GM18505 (cell line): ENCODE results near the gene EYA2.

Source experiments
- ATAC-seq: cut with Tn5 transposase; IDR thresholded peaks from one replicate; pipeline ENCODE4 v1.9.1; 2021; ENCODE audit not compliant: unreplicated experiment
- POLR2A ChIP-seq: IDR thresholded peaks from 4 replicates; pipeline ENCODE4 v1.6.1; 2011; ENCODE audit warnings: borderline replicate concordance; ENCODE audit not compliant: insufficient read depth, insufficient read length; ENCODE audit errors: extremely low read depth

The EYA2 gene

DNA sequence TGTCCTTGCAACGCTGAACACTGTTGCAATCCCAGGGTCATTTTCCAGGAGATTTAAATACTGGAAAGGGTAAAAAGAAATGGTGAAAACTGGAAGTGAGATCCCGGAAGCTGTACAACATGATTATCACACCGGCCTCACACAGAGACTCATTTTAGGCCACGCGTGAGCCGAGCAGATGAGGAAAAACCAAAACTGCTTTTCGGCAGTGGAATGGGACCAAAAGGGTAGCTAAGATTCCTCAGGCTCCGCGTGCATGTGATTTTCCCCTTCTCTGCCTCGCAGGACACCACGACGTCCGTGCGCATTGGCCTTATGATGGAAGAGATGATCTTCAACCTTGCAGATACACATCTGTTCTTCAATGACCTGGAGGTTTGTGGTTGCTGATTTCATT lies 248.1 kb downstream of the EYA2 start:
- no peak for TF ChIP-seq POLR2A
- ATAC-seq: no peak

- no peak for ATAC-seq
- no peak for TF ChIP-seq POLR2A
Measured at GRCh38 chr20:47143657-47144056, 249.0 kb downstream of the EYA2 start.

GRCh38 chr20:47144463-47144862 lies 249.8 kb downstream of the EYA2 start:
- ATAC-seq: no peak

GRCh38 chr20:47146686-47147085 lies 252.0 kb downstream of the EYA2 start:
- no peak for ATAC-seq
- no peak for TF ChIP-seq POLR2A

More at GRCh38 chr20:47144463-47144862, 249.8 kb downstream of the EYA2 start:
- no peak for TF ChIP-seq POLR2A

GRCh38 chr20:47148059-47148458 lies 253.4 kb downstream of the EYA2 start:
- no peak for ATAC-seq
- no peak for TF ChIP-seq POLR2A

- ATAC-seq: no peak
- TF ChIP-seq POLR2A: no peak
Measured at GRCh38 chr20:47149939-47150338, 255.3 kb downstream of the EYA2 start.

DNA sequence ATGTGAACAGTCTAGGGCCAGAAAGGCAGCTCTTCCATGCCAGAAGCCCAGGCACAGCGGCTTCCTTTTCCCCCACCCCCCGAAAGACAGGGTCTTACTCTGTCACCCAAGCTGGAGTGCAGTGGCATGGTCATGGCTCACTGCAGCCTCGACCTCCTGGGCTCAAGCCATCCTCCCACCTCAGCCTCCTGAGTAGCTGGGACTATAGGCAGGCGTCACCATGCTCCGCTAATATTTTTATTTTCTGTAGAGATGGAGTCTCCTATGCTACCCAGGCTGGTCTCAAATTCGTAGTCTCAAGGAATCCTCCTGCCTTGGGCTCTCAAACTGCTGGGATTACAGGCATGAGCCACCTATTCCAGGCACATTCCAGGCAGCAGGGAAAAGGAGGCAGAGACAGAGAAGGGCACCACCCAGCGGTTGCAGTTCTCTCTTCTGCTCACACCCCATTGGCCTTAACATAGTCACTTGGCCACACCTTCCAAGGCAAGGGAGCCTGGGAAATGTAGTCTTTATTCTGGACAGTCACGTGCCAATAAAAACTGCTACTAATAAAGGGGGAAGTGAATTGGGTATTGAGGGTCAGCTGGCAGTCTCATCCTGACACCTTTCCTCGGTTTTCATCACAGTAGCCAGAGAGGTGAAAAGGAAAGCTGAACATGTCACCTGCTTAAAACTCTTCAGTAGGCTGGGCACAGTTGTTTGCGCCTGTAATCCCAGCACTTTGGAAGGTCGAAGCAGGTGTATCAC lies 255.9 kb downstream of the EYA2 start:
- no peak for TF ChIP-seq POLR2A
- ATAC-seq: no peak

- TF ChIP-seq POLR2A: no peak
- ATAC-seq: no peak
Measured at GRCh38 chr20:47152068-47152467, 257.4 kb downstream of the EYA2 start.

GRCh38 chr20:47154089-47154488 lies 259.4 kb downstream of the EYA2 start:
- no peak for TF ChIP-seq POLR2A
- ATAC-seq: no peak

- TF ChIP-seq POLR2A: no peak
- ATAC-seq: no peak
Measured at GRCh38 chr20:47156301-47157137, 261.9 kb downstream of the EYA2 start.

DNA sequence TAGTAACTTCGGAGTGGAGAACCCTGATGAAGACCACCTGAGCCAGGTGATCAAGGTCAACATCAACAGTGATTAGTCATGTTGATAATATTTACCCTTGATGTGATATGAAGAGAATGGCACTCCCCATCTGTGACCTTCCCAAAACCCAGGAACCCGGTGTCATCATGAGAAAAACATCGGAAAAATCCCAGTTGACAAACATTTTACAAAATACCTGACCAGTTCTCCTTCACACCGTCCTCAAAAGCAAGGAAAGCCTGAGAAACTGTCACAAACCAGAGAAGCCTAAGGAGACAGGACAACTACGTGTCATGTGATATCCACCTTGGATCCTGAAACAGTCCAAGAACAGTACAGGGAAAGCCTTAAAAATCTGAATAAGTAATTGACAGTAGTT lies 264.5 kb downstream of the EYA2 start:
- ATAC-seq: no peak
- TF ChIP-seq POLR2A: no peak

DNA sequence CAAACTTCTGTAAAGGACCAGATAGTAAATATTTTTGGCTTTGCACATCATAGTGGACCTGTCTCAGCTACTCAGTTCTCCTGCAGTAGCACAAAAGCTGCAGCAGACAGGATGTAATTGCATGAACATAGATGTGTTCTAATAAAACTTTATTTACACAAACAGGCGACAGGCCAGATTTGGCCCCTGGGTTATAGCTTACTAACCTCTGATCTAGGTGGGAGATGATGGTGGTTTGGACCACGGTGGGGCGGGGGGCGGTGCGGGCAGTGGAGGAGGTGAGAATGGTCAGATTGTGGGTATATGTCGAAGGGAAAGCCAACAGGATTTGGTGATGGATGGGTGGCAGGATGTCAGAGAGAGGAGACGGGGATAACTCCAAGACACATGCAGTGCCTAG lies 265.6 kb downstream of the EYA2 start:
- TF ChIP-seq POLR2A: no peak
- no peak for ATAC-seq

GRCh38 chr20:47160992-47161391 lies 266.3 kb downstream of the EYA2 start:
- no peak for TF ChIP-seq POLR2A

DNA sequence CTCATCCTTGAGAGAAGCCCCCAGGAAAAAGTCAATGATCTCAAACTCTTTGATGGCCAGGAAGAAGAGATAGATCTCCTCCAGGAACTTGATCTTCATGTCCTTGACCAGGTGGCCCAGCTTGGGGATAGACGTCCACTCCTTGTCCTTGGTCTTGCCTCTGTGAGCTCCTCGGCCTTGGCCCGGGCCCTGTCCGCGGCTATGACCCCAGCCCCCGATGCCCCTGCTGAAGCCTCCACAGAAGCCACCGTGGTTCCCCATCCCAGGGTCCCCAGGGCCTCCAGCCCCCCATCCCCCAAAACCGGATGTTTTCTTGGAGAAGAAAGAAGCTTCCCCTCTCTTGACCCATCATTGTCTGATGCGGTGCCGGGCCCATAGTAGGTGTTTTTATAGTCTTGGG lies 266.8 kb downstream of the EYA2 start:
- no peak for ATAC-seq
- TF ChIP-seq POLR2A: no peak

More at GRCh38 chr20:47160992-47161391, 266.3 kb downstream of the EYA2 start:
- no peak for ATAC-seq

GRCh38 chr20:47164140-47164539 lies 269.5 kb downstream of the EYA2 start:
- ATAC-seq: no peak
- no peak for TF ChIP-seq POLR2A

GRCh38 chr20:47165376-47165865 lies 270.8 kb downstream of the EYA2 start:
- no peak for TF ChIP-seq POLR2A
- ATAC-seq: no peak
